TTC549 (cell line): Measurements from ENCODE around the gene SOWAHD.
"Not testable (repeated sequence)": the region's sequence is repeated elsewhere in the genome, so short reads cannot be mapped to it uniquely, and the experiment has no call there.

ENCODE experiments used
- FAIRE-seq: peaks from 2 replicates; lab custom pipeline; 2012; peaks lifted over from hg19 to GRCh38; lab: Jason Lieb, UNC

Gene SOWAHD

GRCh38 chrX:119757979-119758730 is at the start of gene SOWAHD:
Gene SOWAHD (plus strand): TSS chrX:119758588. CDS start chrX:119758668, 80 bp downstream.
- no peak for FAIRE-seq

- no peak for FAIRE-seq
These were observed 49.5 kb upstream of the SOWAHD start for GRCh38 chrX:119708936-119709335.

GRCh38 chrX:119709630-119710029 is 48.8 kb upstream of the SOWAHD start:
- FAIRE-seq = no peak

GRCh38 chrX:119721487-119721886 is 36.9 kb upstream of the SOWAHD start:
- no peak for FAIRE-seq

- no peak for FAIRE-seq
These were observed 36.5 kb upstream of the SOWAHD start for GRCh38 chrX:119721926-119722325.

- FAIRE-seq = no peak
These were observed 31.4 kb upstream of the SOWAHD start for GRCh38 chrX:119726900-119727555.

GRCh38 chrX:119728487-119728886 is 29.9 kb upstream of the SOWAHD start:
- no peak for FAIRE-seq

GRCh38 chrX:119729408-119730201 is 28.8 kb upstream of the SOWAHD start:
- FAIRE-seq = no peak

GRCh38 chrX:119734897-119735339 is 23.5 kb upstream of the SOWAHD start:
- no peak for FAIRE-seq

- FAIRE-seq = no peak
These were observed 22.9 kb upstream of the SOWAHD start for GRCh38 chrX:119735467-119735866.

GRCh38 chrX:119736206-119736764 is 22.1 kb upstream of the SOWAHD start:
- no peak for FAIRE-seq

GRCh38 chrX:119738742-119739141 is 19.6 kb upstream of the SOWAHD start:
- FAIRE-seq = no peak

GRCh38 chrX:119745283-119745848 is 13.0 kb upstream of the SOWAHD start:
- no peak for FAIRE-seq

GRCh38 chrX:119750131-119750530 is 8.3 kb upstream of the SOWAHD start:
- not testable (repeated sequence) for FAIRE-seq

GRCh38 chrX:119750751-119751150 is 7.6 kb upstream of the SOWAHD start:
- FAIRE-seq = not testable (repeated sequence)

GRCh38 chrX:119753001-119753400 is 5.4 kb upstream of the SOWAHD start:
- no peak for FAIRE-seq

GRCh38 chrX:119753639-119754257 is 4.6 kb upstream of the SOWAHD start:
- no peak for FAIRE-seq

- FAIRE-seq = no peak
These were observed 2.3 kb upstream of the SOWAHD start for GRCh38 chrX:119755981-119756533.

- FAIRE-seq = no peak
These were observed 1.3 kb upstream of the SOWAHD start for GRCh38 chrX:119756926-119757635.

GRCh38 chrX:119757646-119757978 is 776 bp upstream of the SOWAHD start:
- FAIRE-seq = no peak

- no peak for FAIRE-seq
These were observed 401 bp downstream of the SOWAHD start for GRCh38 chrX:119758731-119759247.
